Measurements from ENCODE around the gene EFNA5.

- TF ChIP-seq EZH2 (IDR thresholded peaks at IDR 0.05; ENCODE audit: borderline replicate concordance, low read length) (no peak), CTCF (IDR thresholded peaks at IDR 0.05; ENCODE audit: low read length) (no peak)
Measured at GRCh38 chr5:107430071-107430625, 240.6 kb downstream of the EFNA5 start.

Measured in OCI-LY1 (cell line).